ENCODE measurements around the gene RUNX2. TPM values are rescaled to one million over a fixed set of nuclear protein-coding genes. Genes with fewer than 3 reads are reported as not detected.
A peak's percentile ranks its signal among the peaks of the same experiment; 100 is the strongest.

The RUNX2 gene
- total and polyA plus RNA-seq, 9 of the 15 experiments (the other 6 are each of a cell fraction or from before 2014, with no cell fraction given): 0.29 to 1.00 (median 0.43) TPM

- TF ChIP-seq CREB5 (CRISPR knock-in tag; IDR thresholded peaks at IDR 0.05) (0 out of 2 replicates have a peak, but pooled peaks have one; percentile 58), MGA (IDR thresholded peaks at IDR 0.05) (peak; percentile 98), E2F8 (IDR thresholded peaks at IDR 0.05; ENCODE audit: low read depth, partially characterized antibody) (peak; percentile 57), CBX5 (IDR thresholded peaks at IDR 0.05; ENCODE audit: borderline replicate concordance, low read depth) (peak; percentile 58; the same call in 1 of the 2 replicates), LCOR (CRISPR knock-in tag; IDR thresholded peaks at IDR 0.05) (peak; percentile 11; the same call in 1 of the 2 replicates), NR2C1 (IDR thresholded peaks at IDR 0.05) (no peak), NR2C1 (tag; IDR thresholded peaks at IDR 0.05) (peak; percentile 71)
These were observed 117.8 kb downstream of the RUNX2 start (continued) for GRCh38 chr6:45445749-45446549.

All from K562 (cell line).